Amniotic epithelial cell (primary cell): Measurements from ENCODE around the gene NTN3.
A peak's percentile ranks its signal among the peaks of the same experiment; 100 is the strongest.
"Not testable (repeated sequence)": the region's sequence is repeated elsewhere in the genome, so short reads cannot be mapped to it uniquely, and the experiment has no call there.

ENCODE experiments used
- DNase-seq: peaks from one replicate; pipeline ENCODE4 v3.0.0-alpha.2; 2010; ENCODE audit warnings: low read depth

Gene NTN3

GRCh38 chr16:2441143-2441804 lies 29.8 kb upstream of the NTN3 start:
- not testable (repeated sequence) for DNase-seq

GRCh38 chr16:2443555-2443954 lies 27.5 kb upstream of the NTN3 start:
- no peak for DNase-seq

GRCh38 chr16:2447920-2448583 lies 23.0 kb upstream of the NTN3 start:
- peak; percentile 68 for DNase-seq

- DNase-seq: no peak
Observed at GRCh38 chr16:2449118-2449517, 22.0 kb upstream of the NTN3 start.

GRCh38 chr16:2450535-2450934 lies 20.6 kb upstream of the NTN3 start:
- peak; percentile 54 for DNase-seq

- no peak for DNase-seq
Observed at GRCh38 chr16:2450975-2451381, 20.1 kb upstream of the NTN3 start.

GRCh38 chr16:2451851-2452320 lies 19.2 kb upstream of the NTN3 start:
- no peak for DNase-seq

- no peak for DNase-seq
Observed at GRCh38 chr16:2452650-2453049, 18.4 kb upstream of the NTN3 start.

GRCh38 chr16:2455081-2455845 lies 15.8 kb upstream of the NTN3 start:
- no peak for DNase-seq

- DNase-seq: no peak
Observed at GRCh38 chr16:2456551-2457153, 14.4 kb upstream of the NTN3 start.

- no peak for DNase-seq
Observed at GRCh38 chr16:2457267-2457666, 13.8 kb upstream of the NTN3 start.

GRCh38 chr16:2457946-2458345 lies 13.2 kb upstream of the NTN3 start:
- no peak for DNase-seq

- no peak for DNase-seq
Observed at GRCh38 chr16:2458887-2459646, 12.0 kb upstream of the NTN3 start.

GRCh38 chr16:2459647-2460390 lies 11.3 kb upstream of the NTN3 start, which contains the start of gene TEDC2:
TSS of gene TEDC2 (plus strand) at chr16:2460109. CDS start at chr16:2460145, 36 bp downstream.
- DNase-seq: peak; percentile 83

GRCh38 chr16:2460391-2460713 lies 10.7 kb upstream of the NTN3 start:
- no peak for DNase-seq

- DNase-seq: no peak
Observed at GRCh38 chr16:2460916-2461315, 10.2 kb upstream of the NTN3 start.

- DNase-seq: no peak
Observed at GRCh38 chr16:2462031-2462866, 8.8 kb upstream of the NTN3 start.

GRCh38 chr16:2464333-2464732 lies 6.8 kb upstream of the NTN3 start:
- DNase-seq: no peak

GRCh38 chr16:2465653-2466415 lies 5.3 kb upstream of the NTN3 start:
- no peak for DNase-seq
